ENCODE measurements around the gene RAB11FIP3.

Gene RAB11FIP3

DNA sequence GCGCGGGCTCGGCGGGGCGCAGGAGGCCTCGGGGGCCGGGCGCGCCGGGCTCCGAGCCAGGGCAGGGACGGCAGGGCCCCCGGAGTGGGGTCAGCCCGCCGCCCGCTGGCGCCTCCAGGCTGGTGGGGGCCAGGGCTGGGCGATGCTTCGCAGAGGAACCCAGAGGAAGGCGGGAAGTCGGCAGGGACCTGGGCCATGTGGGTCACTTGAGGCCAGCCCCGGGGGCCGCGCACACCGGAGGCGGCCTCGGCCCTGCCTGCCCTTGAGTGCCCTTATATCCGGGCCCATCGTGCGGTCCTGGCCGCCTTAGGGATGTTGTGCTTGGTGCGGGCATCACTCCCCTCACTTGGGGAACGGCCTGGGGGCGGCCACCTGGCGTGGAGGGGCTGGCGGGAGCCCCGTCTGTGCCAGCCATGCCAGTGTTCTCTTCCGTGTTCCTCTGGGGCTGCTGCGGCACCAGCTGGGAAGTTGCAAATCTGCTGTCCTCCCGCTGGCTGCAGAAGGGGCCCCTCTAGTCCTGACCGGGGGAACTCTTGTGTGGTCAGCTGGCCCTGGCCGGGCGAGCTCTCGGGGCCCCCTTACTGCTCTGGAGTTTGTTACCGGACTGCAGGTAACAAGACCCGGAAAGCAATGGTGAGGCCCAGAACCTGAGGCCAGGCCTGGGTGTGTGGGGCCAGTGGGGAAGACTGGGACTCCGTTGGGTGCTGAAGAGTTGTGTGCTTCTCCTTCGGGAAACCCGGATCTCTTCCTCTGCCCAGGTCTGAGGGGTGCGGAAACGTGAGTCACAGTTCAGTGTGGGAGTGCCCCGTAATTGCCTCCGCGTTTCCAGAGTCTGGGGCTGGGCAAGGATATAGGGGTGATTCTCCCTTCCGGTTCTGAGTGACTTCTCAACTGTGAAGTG is 102.9 kb downstream of the RAB11FIP3 start:
- DNase-seq (ENCODE audit: low spot score) = no peak
- H3K27ac ChIP-seq = peak overlapping the region; percentile 28 to 97
- TF ChIP-seq, protein P1, sequence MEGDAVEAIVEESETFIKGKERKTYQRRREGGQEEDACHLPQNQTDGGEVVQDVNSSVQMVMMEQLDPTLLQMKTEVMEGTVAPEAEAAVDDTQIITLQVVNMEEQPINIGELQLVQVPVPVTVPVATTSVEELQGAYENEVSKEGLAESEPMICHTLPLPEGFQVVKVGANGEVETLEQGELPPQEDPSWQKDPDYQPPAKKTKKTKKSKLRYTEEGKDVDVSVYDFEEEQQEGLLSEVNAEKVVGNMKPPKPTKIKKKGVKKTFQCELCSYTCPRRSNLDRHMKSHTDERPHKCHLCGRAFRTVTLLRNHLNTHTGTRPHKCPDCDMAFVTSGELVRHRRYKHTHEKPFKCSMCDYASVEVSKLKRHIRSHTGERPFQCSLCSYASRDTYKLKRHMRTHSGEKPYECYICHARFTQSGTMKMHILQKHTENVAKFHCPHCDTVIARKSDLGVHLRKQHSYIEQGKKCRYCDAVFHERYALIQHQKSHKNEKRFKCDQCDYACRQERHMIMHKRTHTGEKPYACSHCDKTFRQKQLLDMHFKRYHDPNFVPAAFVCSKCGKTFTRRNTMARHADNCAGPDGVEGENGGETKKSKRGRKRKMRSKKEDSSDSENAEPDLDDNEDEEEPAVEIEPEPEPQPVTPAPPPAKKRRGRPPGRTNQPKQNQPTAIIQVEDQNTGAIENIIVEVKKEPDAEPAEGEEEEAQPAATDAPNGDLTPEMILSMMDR (IDR thresholded peaks at IDR 0.05) = no peak
- peak overlapping the region; percentile 74 for H3K4me3 ChIP-seq

DNA sequence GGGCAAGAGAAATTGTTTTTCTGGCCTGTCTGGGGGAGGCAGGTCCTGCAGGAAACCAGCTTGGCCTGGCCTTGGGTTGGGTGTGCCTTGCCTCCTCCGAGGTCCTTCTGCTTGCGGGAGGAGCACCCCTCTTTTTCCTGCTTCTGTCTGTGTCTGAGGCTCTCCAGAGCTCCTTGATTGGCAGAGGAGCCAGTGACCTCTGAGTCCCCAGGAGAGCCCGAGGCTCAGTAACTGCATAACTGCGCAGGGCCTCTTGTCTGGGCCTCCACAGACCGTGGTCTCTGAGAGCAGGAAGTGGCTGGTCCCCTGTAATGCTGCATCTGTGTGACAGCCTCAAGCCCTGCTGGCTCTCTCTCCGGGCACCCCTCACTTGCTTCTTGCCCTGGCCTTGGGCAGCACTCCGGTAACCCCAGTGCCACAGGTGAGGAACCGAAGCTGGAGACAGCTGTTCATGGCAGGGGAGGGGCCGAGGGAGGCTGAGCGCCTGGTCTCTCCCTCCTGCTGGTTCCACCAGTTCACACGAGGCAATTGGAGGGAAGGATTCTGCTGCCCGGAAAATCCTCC is 103.6 kb downstream of the RAB11FIP3 start:
- DNase-seq (ENCODE audit: low spot score) = no peak
- peak overlapping the region in 1 of 2 donors; percentile 97 for H3K27ac ChIP-seq
- H3K4me3 ChIP-seq = peak overlapping the region; percentile 74
- TF ChIP-seq, protein P1 (IDR thresholded peaks at IDR 0.05) = no peak

DNA sequence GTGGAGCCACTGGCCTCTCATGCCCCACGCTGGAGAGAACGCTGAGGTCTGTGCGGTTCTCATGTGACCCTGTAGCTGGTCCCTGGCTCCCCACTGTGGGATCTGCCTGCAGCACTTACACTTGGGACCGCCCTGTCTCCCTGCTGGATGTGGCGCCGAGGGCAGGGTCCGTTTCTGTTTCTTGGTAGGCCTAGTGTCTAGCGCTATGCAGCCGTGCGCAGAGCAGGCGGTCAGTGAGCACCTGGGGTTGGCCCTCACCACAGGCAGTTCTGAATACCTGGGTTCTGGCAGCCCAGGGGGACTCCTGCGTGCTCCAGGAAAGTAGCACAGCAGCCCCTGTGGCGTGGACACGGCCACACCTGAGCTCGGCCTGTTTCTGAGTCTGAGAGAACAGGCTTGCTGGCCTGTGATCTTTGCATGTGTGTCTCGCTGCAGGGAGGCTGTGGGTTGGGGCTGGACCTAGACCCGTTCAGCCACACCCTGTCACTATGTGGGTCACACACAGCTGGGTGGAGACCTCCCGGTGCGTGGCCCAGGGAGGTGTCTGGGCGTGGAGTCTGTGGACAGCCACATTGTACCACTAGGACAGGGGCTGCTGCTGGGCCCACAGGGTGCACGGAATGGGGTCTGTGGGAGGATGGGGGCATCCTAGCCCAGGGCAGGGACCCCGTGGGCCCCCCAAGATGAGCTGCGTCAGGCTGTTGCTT is 104.8 kb downstream of the RAB11FIP3 start:
- DNase-seq (ENCODE audit: low spot score) = no peak
- TF ChIP-seq, protein P1 (IDR thresholded peaks at IDR 0.05) = no peak
- H3K4me3 ChIP-seq = no peak overlapping the region
- H3K27ac ChIP-seq = no peak overlapping the region

DNA sequence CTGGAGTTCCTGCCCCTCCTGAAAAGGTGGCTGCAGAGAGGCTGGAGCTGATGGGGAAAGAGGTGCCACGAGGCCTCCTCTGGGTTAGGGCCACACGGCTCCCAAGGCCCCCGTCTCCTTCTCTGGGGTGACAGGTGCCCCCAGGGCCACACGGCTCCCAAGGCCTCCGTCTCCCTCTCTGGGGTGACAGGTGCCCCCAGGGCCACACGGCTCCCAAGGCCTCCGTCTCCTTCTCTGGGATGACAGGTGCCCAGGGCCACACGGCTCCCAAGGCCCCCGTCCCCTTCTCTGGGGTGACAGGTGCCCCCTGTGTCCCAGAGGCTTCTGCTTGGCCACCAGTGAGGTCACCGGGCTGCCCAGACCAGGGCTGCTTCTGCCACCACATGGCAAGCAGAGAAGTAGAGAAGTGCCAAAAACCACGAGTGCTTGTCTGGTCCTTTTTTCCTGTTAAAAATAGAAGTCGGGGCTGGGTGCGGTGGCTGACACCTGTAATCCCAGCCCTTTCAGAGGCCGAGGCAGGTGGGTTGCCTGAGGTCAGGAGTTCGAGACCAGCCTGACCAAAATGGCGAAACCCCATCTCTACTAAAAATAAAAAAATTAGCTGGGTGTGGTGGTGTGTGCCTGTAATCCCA is 106.2 kb downstream of the RAB11FIP3 start:
- Histone ChIP-seq H3K27ac (no peak overlapping the region), H3K4me3 (no peak overlapping the region)
- TF ChIP-seq, protein P1 (IDR thresholded peaks at IDR 0.05) = no peak
- no peak for DNase-seq (ENCODE audit: low spot score)

DNA sequence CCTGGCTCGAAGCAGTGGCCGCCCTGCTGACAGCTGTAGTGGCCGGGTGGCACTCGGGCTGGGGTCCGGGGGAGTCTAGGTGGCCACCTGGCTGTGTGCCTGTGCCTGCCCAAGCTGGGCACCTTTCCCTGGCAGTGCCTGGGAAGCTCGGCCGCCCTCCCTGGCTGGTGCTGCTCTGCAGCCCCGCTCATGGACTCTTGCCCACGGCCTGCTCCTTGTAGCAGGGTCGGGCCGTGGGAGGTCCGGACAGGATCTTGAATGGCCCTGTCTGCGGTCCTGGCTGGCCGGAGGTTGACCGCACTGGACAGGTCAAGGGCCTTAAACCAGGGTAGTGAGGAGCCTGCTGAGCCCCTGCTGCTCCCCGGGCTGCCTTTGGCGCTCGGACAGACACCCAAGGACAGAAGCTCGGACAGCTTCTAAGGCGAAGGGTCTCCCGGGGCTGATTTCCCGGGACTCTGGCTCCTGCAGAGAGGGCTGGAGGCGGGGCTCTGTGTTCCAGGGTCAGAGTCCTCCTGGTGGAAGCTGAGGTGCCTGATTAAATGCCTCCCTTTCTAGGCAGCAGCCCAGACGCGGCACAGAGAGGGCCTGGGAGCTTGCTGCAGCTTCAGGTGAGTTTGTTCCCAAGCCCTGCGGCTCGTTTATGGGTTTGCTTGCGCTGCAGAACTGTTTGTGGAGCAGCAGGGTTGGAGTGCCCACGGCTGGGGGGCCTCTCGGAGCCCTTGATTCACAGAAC is 108.1 kb downstream of the RAB11FIP3 start:
- TF ChIP-seq, protein P1 (IDR thresholded peaks at IDR 0.05) = no peak
- no peak for DNase-seq (ENCODE audit: low spot score)
- Histone ChIP-seq H3K27ac (no peak overlapping the region), H3K4me3 (no peak overlapping the region)

DNA sequence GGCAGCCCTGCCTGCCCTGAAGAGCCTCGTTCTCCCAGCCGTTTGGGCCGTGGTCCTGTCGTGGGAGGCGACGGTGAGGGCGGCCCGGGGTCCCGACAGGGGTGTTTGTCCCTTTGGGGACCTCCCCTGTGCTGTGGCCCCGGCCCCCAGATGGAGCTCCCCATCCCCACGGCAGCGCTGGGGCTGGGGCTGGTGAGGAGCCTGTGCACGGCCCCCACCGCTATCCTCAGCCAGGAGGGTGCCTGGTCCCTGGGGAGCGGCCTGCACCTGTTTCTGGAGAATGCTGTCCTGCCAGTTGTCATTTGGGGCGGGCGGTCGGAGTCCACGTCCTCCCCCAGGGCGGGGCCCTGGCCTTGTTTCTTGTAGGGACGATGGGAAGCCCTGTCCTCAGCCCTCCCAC is 108.7 kb downstream of the RAB11FIP3 start:
- Histone ChIP-seq H3K27ac (no peak overlapping the region), H3K4me3 (no peak overlapping the region)
- TF ChIP-seq, protein P1 (IDR thresholded peaks at IDR 0.05) = no peak
- no peak for DNase-seq (ENCODE audit: low spot score)

Measured in coronary artery (tissue), 2 donors.